Measurements from ENCODE around the gene RAB3D. TPM values are rescaled to one million over a fixed set of nuclear protein-coding genes. Genes with fewer than 3 reads are reported as not detected.

Gene RAB3D
- total RNA-seq, 1 experiment from 2014 or later, result 28.9 TPM

DNA sequence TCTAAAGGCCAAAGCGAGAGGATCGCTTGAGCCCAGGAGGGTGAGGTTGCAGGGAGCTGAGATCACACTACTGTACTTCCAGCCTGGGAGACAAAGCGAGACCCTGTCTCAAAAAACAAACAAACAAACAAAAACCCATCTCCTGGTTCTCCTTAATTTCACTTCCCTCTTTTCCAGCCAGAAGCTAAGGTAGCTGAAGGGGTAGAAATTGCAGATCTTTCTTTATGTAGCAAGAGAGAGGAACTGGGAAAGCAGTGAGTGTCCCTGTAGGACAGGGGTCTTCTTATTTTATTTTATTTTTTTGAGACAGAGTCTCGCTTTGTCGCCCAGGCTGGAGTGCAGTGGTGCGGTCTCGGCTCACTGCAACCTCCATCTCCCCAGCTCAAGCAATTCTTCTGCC lies 48.0 kb downstream of the RAB3D start:
- Histone ChIP-seq H3K4me1 (ENCODE audit: control insufficient read depth in 1 of 2, insufficient read depth in 2 of 2, low read length in 2 of 2) (peaks cover 13 to 23% of the 10 kb centered on the region in 2 experiments), H3K27me3 (ENCODE audit: insufficient read depth, low read length) (no peaks in the 10 kb centered on the region), H3K4me3 (replicated peaks in 1 of 2; ENCODE audit: low read depth in 1 of 2, low read length in 2 of 2) (no peak overlapping the region), H3K36me3 (ENCODE audit: control insufficient read depth in 1 of 2, insufficient read depth in 2 of 2, low read length in 2 of 2) (no peaks in the 10 kb centered on the region), H3K9me2 (ENCODE audit: insufficient read depth) (no peaks in the 10 kb centered on the region), H3K9ac (ENCODE audit: low read length) (no peak overlapping the region), H3K9me3 (ENCODE audit: control insufficient read depth in 1 of 2, insufficient read depth in 1 of 2, low read depth in 1 of 2, low read length in 2 of 2) (no peaks in the 10 kb centered on the region), H3K79me2 (ENCODE audit: insufficient read depth, low read length) (no peaks in the 10 kb centered on the region), H2AFZ (ENCODE audit: low read depth, low read length, poor library complexity, severe bottlenecking) (no peak overlapping the region), H3K4me2 (ENCODE audit: low read length) (no peak overlapping the region), H4K20me1 (ENCODE audit: insufficient read depth) (no peaks in the 10 kb centered on the region), H3K27ac (ENCODE audit: low read depth, low read length) (no peak overlapping the region)
- ATAC-seq (no peak), DNase-seq (ENCODE audit: low read depth, low spot score) (no peak)
- intact Hi-C loops (cut with micrococcal nuclease), result loop anchor here (5.0 kb wide), 2 partner anchors 91 to 146 kb away; partner anchors contain the start of genes EPOR, ODAD3 and PRKCSH
- ChIA-PET CTCF (no interaction called here), POLR2A (no interaction called here), RAD21 (ENCODE audit: low non-redundant PET in 1 of 2, low total read pairs in 2 of 2, uncharacterized antibody in 2 of 2, unreplicated experiment in 2 of 2) (no interaction called here)
- no peak for TF ChIP-seq JUND (IDR thresholded peaks at IDR 0.05)
- no TSS peak for BruUV-seq (replicated peaks)

DNA sequence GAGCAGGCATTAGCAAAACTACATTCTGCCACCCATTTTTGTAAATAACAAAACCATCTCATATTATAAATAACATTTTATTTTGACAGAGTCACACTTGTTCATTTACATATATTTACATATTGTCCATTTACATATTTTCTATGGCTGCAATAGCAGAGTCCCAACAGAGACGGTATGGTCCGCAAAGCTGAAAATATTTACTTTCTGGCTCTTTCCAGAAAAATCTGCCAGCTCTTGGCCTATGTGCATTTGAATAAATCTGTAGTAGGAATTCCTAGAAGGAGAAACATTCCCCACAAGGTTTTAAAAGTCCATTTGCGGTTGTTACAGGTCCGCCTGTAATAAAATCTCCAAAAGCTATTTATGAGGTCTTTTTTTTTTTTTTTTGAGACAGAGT lies 49.2 kb downstream of the RAB3D start:
- H3K79me2 ChIP-seq (ENCODE audit: insufficient read depth, low read length), result no peaks in the 10 kb centered on the region
- ChIA-PET RAD21 (ENCODE audit: low non-redundant PET in 1 of 2, low total read pairs in 2 of 2, uncharacterized antibody in 2 of 2, unreplicated experiment in 2 of 2) (no interaction called here), POLR2A (interaction anchor here (0.6 kb wide), 1 partner anchor 283 kb away, joined by 3 read pairs; no protein-coding TSS in a partner anchor), CTCF (no interaction called here)
- H3K4me2 ChIP-seq (ENCODE audit: low read length), result no peak overlapping the region
- H2AFZ ChIP-seq (ENCODE audit: low read depth, low read length, poor library complexity, severe bottlenecking), result no peak overlapping the region
- intact Hi-C loops (cut with micrococcal nuclease), result loop anchor here (5.0 kb wide), 2 partner anchors 92 to 147 kb away; partner anchors contain the start of genes EPOR, ODAD3 and PRKCSH
- no peak overlapping the region for H3K27ac ChIP-seq (ENCODE audit: low read depth, low read length)
- H3K9ac ChIP-seq (ENCODE audit: low read length), result no peak overlapping the region
- no peak for ATAC-seq
- H3K4me3 ChIP-seq (replicated peaks in 1 of 2; ENCODE audit: low read depth in 1 of 2, low read length in 2 of 2), result no peak overlapping the region
- no peak for DNase-seq (ENCODE audit: low read depth, low spot score)
- no peaks in the 10 kb centered on the region for H3K27me3 ChIP-seq (ENCODE audit: insufficient read depth, low read length)
- no peaks in the 10 kb centered on the region for H3K9me2 ChIP-seq (ENCODE audit: insufficient read depth)
- no peaks in the 10 kb centered on the region for H3K36me3 ChIP-seq (ENCODE audit: control insufficient read depth in 1 of 2, insufficient read depth in 2 of 2, low read length in 2 of 2)
- H3K9me3 ChIP-seq (ENCODE audit: control insufficient read depth in 1 of 2, insufficient read depth in 1 of 2, low read depth in 1 of 2, low read length in 2 of 2), result no peaks in the 10 kb centered on the region
- no TSS peak for BruUV-seq (replicated peaks)
- H4K20me1 ChIP-seq (ENCODE audit: insufficient read depth), result no peaks in the 10 kb centered on the region
- peaks cover 9 to 15% of the 10 kb centered on the region in 2 experiments for H3K4me1 ChIP-seq (ENCODE audit: control insufficient read depth in 1 of 2, insufficient read depth in 2 of 2, low read length in 2 of 2)
- TF ChIP-seq, protein P1, sequence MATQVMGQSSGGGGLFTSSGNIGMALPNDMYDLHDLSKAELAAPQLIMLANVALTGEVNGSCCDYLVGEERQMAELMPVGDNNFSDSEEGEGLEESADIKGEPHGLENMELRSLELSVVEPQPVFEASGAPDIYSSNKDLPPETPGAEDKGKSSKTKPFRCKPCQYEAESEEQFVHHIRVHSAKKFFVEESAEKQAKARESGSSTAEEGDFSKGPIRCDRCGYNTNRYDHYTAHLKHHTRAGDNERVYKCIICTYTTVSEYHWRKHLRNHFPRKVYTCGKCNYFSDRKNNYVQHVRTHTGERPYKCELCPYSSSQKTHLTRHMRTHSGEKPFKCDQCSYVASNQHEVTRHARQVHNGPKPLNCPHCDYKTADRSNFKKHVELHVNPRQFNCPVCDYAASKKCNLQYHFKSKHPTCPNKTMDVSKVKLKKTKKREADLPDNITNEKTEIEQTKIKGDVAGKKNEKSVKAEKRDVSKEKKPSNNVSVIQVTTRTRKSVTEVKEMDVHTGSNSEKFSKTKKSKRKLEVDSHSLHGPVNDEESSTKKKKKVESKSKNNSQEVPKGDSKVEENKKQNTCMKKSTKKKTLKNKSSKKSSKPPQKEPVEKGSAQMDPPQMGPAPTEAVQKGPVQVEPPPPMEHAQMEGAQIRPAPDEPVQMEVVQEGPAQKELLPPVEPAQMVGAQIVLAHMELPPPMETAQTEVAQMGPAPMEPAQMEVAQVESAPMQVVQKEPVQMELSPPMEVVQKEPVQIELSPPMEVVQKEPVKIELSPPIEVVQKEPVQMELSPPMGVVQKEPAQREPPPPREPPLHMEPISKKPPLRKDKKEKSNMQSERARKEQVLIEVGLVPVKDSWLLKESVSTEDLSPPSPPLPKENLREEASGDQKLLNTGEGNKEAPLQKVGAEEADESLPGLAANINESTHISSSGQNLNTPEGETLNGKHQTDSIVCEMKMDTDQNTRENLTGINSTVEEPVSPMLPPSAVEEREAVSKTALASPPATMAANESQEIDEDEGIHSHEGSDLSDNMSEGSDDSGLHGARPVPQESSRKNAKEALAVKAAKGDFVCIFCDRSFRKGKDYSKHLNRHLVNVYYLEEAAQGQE (IDR thresholded peaks at IDR 0.05; ENCODE audit: low read depth), result no peak
- TF ChIP-seq, protein P2, sequence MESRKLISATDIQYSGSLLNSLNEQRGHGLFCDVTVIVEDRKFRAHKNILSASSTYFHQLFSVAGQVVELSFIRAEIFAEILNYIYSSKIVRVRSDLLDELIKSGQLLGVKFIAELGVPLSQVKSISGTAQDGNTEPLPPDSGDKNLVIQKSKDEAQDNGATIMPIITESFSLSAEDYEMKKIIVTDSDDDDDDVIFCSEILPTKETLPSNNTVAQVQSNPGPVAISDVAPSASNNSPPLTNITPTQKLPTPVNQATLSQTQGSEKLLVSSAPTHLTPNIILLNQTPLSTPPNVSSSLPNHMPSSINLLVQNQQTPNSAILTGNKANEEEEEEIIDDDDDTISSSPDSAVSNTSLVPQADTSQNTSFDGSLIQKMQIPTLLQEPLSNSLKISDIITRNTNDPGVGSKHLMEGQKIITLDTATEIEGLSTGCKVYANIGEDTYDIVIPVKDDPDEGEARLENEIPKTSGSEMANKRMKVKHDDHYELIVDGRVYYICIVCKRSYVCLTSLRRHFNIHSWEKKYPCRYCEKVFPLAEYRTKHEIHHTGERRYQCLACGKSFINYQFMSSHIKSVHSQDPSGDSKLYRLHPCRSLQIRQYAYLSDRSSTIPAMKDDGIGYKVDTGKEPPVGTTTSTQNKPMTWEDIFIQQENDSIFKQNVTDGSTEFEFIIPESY (IDR thresholded peaks at IDR 0.05; ENCODE audit: extremely low read depth, insufficient replicate concordance, low read length), result no peak
- TF ChIP-seq EZH2phosphoT487 (IDR thresholded peaks at IDR 0.05; ENCODE audit: borderline replicate concordance) (no peak), FOSL1 (IDR thresholded peaks at IDR 0.05; ENCODE audit: low read depth) (no peak), EZH2 (IDR thresholded peaks at IDR 0.05) (no peak), SP1 (IDR thresholded peaks at IDR 0.05; ENCODE audit: low read depth) (no peak), SIN3A (IDR thresholded peaks at IDR 0.05; ENCODE audit: low read depth) (no peak), ZNF274 (IDR thresholded peaks at IDR 0.05; ENCODE audit: low read depth, low read length) (no peak), TCF7L2 (IDR thresholded peaks at IDR 0.05; ENCODE audit: borderline replicate concordance, extremely low read depth, insufficient read depth, insufficient read length) (no peak), ELF1 (IDR thresholded peaks at IDR 0.05; ENCODE audit: borderline replicate concordance, low read depth) (no peak)
- TF ChIP-seq, protein P3, sequence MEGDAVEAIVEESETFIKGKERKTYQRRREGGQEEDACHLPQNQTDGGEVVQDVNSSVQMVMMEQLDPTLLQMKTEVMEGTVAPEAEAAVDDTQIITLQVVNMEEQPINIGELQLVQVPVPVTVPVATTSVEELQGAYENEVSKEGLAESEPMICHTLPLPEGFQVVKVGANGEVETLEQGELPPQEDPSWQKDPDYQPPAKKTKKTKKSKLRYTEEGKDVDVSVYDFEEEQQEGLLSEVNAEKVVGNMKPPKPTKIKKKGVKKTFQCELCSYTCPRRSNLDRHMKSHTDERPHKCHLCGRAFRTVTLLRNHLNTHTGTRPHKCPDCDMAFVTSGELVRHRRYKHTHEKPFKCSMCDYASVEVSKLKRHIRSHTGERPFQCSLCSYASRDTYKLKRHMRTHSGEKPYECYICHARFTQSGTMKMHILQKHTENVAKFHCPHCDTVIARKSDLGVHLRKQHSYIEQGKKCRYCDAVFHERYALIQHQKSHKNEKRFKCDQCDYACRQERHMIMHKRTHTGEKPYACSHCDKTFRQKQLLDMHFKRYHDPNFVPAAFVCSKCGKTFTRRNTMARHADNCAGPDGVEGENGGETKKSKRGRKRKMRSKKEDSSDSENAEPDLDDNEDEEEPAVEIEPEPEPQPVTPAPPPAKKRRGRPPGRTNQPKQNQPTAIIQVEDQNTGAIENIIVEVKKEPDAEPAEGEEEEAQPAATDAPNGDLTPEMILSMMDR (IDR thresholded peaks at IDR 0.05 in 2 of 3, conservative IDR thresholded peaks at IDR 0.05 in 1 of 3; ENCODE audit: borderline replicate concordance in 1 of 3, insufficient read depth in 1 of 3, low read depth in 2 of 3, low read length in 2 of 3), result no peak
- TF ChIP-seq, protein P4, sequence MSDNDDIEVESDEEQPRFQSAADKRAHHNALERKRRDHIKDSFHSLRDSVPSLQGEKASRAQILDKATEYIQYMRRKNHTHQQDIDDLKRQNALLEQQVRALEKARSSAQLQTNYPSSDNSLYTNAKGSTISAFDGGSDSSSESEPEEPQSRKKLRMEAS (IDR thresholded peaks at IDR 0.05), result no peak

Data from HCT116 (cell line).